Measurements from ENCODE around the gene ESRRA. TPM values are rescaled to one million over a fixed set of nuclear protein-coding genes. Genes with fewer than 3 reads are reported as not detected.
A peak's percentile ranks its signal among the peaks of the same experiment; 100 is the strongest.

ESRRA gene
- total and polyA plus RNA-seq, 2 of the 13 experiments (the other 11 are each of a cell fraction or from before 2014, with no cell fraction given) = 18.1 to 36.3 TPM

- TF ChIP-seq ZNF256 (CRISPR knock-in tag; conservative IDR thresholded peaks at IDR 0.05) (no peak), ZNF724P (CRISPR knock-in tag; IDR thresholded peaks at IDR 0.05; ENCODE audit: borderline replicate concordance) (no peak), NFYC (CRISPR knock-in tag; IDR thresholded peaks at IDR 0.05) (peak; percentile 46), TOPORS (CRISPR knock-in tag; IDR thresholded peaks at IDR 0.05) (no peak), ETV6 (CRISPR knock-in tag; conservative IDR thresholded peaks at IDR 0.05) (no peak)
- TF ChIP-seq, protein P1, sequence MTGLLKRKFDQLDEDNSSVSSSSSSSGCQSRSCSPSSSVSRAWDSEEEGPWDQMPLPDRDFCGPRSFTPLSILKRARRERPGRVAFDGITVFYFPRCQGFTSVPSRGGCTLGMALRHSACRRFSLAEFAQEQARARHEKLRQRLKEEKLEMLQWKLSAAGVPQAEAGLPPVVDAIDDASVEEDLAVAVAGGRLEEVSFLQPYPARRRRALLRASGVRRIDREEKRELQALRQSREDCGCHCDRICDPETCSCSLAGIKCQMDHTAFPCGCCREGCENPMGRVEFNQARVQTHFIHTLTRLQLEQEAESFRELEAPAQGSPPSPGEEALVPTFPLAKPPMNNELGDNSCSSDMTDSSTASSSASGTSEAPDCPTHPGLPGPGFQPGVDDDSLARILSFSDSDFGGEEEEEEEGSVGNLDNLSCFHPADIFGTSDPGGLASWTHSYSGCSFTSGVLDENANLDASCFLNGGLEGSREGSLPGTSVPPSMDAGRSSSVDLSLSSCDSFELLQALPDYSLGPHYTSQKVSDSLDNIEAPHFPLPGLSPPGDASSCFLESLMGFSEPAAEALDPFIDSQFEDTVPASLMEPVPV (CRISPR knock-in tag; IDR thresholded peaks at IDR 0.05) = no peak
- TF ChIP-seq, protein P2, sequence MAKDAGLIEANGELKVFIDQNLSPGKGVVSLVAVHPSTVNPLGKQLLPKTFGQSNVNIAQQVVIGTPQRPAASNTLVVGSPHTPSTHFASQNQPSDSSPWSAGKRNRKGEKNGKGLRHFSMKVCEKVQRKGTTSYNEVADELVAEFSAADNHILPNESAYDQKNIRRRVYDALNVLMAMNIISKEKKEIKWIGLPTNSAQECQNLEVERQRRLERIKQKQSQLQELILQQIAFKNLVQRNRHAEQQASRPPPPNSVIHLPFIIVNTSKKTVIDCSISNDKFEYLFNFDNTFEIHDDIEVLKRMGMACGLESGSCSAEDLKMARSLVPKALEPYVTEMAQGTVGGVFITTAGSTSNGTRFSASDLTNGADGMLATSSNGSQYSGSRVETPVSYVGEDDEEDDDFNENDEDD (CRISPR knock-in tag; IDR thresholded peaks at IDR 0.05; ENCODE audit: borderline replicate concordance) = no peak
- TF ChIP-seq, protein P3, sequence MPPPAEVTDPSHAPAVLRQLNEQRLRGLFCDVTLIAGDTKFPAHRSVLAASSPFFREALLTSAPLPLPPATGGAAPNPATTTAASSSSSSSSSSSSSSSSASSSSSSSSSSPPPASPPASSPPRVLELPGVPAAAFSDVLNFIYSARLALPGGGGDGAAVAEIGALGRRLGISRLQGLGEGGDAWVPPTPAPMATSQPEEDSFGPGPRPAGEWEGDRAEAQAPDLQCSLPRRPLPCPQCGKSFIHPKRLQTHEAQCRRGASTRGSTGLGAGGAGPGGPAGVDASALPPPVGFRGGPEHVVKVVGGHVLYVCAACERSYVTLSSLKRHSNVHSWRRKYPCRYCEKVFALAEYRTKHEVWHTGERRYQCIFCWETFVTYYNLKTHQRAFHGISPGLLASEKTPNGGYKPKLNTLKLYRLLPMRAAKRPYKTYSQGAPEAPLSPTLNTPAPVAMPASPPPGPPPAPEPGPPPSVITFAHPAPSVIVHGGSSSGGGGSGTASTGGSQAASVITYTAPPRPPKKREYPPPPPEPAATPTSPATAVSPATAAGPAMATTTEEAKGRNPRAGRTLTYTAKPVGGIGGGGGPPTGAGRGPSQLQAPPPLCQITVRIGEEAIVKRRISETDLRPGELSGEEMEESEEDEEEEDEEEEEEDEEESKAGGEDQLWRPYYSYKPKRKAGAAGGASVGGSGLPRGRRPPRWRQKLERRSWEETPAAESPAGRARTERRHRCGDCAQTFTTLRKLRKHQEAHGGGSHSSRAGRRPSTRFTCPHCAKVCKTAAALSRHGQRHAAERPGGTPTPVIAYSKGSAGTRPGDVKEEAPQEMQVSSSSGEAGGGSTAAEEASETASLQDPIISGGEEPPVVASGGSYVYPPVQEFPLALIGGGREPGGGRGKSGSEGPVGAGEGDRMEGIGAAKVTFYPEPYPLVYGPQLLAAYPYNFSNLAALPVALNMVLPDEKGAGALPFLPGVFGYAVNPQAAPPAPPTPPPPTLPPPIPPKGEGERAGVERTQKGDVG (CRISPR knock-in tag; IDR thresholded peaks at IDR 0.05; ENCODE audit: borderline replicate concordance) = no peak
These were observed at the start of gene ESRRA (continued) for GRCh38 chr11:64305075-64305690.
